Sigmoid colon (tissue), 4 donors: ENCODE results near the gene IGFL4.

Experiments
- EP300 ChIP-seq, 4 donors: sonication (generic); formaldehyde crosslinking; IDR thresholded peaks; one replicate each; pipeline ENCODE4 v1.6.1; 2017; ENCODE audit warnings: antibody characterized with exemption in 4 of 4
- POLR2A ChIP-seq, 2 donors: fragments of 450-650 bp; IDR thresholded peaks; one replicate each; pipeline ENCODE4 v1.6.1; 2016; ENCODE audit warnings: antibody characterized with exemption in 2 of 2, mild to moderate bottlenecking in 2 of 2, moderate library complexity in 2 of 2
- POLR2AphosphoS5 ChIP-seq, 4 donors: sonication (generic); formaldehyde crosslinking; IDR thresholded peaks; one replicate each; pipeline ENCODE4 v1.6.1; 2017; ENCODE audit warnings: antibody characterized with exemption in 4 of 4
- TF ChIP-seq, protein P1 (sequence below), 4 experiments: fragments of 450-650 bp in 3 of 4; fragments of 200-600 bp in 1 of 4; IDR thresholded peaks; one replicate each; pipeline ENCODE4 v1.5.1; 2016 to 2019; ENCODE audit warnings: antibody characterized with exemption in 4 of 4, mild to moderate bottlenecking in 3 of 4, moderate library complexity in 2 of 4

- TF ChIP-seq, protein P1, sequence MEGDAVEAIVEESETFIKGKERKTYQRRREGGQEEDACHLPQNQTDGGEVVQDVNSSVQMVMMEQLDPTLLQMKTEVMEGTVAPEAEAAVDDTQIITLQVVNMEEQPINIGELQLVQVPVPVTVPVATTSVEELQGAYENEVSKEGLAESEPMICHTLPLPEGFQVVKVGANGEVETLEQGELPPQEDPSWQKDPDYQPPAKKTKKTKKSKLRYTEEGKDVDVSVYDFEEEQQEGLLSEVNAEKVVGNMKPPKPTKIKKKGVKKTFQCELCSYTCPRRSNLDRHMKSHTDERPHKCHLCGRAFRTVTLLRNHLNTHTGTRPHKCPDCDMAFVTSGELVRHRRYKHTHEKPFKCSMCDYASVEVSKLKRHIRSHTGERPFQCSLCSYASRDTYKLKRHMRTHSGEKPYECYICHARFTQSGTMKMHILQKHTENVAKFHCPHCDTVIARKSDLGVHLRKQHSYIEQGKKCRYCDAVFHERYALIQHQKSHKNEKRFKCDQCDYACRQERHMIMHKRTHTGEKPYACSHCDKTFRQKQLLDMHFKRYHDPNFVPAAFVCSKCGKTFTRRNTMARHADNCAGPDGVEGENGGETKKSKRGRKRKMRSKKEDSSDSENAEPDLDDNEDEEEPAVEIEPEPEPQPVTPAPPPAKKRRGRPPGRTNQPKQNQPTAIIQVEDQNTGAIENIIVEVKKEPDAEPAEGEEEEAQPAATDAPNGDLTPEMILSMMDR (IDR thresholded peaks at IDR 0.05) = no peak
- TF ChIP-seq EP300 (IDR thresholded peaks at IDR 0.05) = no peak
- TF ChIP-seq POLR2A (IDR thresholded peaks at IDR 0.05) = no peak
- TF ChIP-seq POLR2AphosphoS5 (IDR thresholded peaks at IDR 0.05) = no peak
Measured at GRCh38 chr19:46030812-46031550, 9.8 kb downstream of the IGFL4 start.
